Loucy (cell line): ENCODE data around the gene PHKB.

Source experiments
- CTCF ChIP-seq: fragments of 200-600 bp; sonication (generic); conservative IDR thresholded peaks from 2 replicates; pipeline ENCODE4 v1.5.1; 2014; ENCODE audit warnings: mild to moderate bottlenecking, antibody characterized with exemption, low read length
- EZH2phosphoT487 ChIP-seq: fragments of 200-600 bp; IDR thresholded peaks from 2 replicates; pipeline ENCODE4 v1.6.1; 2018; ENCODE audit warnings: antibody characterized with exemption, mild to moderate bottlenecking, moderate library complexity, borderline replicate concordance

- TF ChIP-seq CTCF (no peak), EZH2phosphoT487 (no peak)
Measured at GRCh38 chr16:47463771-47464624, 2.9 kb downstream of the PHKB start.
